DMS53 treated with DMSO at 0.1 percent for 48 hours (cell line): Measurements from ENCODE around the gene PYGB.
"Not testable (repeated sequence)": the region's sequence is repeated elsewhere in the genome, so short reads cannot be mapped to it uniquely, and the experiment has no call there.

ENCODE experiments used
- DNase-seq: peaks from one replicate; lab custom pipeline; 2025; ENCODE audit not compliant: unreplicated experiment; lab: John Stamatoyannopoulos, UW

PYGB gene

DNA sequence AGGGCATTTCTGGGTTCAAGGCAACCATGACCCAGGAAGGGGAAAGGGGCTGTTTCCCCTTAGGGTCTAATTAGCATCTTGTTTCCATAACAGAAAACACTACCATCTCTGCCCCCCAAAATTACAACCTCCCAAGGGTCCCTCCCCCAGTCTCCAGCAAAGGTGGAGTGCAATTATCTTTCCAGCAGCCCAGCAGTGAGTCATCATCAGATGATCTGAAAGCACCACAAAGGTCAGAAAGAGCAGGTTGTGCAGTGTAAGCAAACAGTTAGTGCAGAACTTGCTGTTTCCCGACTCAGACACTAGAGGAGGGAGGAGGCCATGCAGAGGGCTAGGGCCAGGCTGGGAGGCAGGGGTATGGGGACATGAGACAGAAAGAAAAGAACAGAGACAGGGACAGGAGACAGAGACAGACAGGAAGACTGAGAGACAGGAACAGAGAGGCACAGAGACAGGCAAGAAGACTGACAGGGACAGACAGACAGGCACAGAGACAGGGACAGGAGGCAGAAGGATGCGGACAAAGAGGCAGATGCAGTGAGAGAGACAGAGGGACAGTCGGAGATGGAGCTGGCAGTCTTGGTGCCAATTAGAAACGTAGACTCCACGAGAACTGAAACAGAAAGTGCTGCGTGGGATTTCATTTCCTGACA, 62.5 kb downstream of the PYGB start:
- DNase-seq: peak; percentile 93

DNA sequence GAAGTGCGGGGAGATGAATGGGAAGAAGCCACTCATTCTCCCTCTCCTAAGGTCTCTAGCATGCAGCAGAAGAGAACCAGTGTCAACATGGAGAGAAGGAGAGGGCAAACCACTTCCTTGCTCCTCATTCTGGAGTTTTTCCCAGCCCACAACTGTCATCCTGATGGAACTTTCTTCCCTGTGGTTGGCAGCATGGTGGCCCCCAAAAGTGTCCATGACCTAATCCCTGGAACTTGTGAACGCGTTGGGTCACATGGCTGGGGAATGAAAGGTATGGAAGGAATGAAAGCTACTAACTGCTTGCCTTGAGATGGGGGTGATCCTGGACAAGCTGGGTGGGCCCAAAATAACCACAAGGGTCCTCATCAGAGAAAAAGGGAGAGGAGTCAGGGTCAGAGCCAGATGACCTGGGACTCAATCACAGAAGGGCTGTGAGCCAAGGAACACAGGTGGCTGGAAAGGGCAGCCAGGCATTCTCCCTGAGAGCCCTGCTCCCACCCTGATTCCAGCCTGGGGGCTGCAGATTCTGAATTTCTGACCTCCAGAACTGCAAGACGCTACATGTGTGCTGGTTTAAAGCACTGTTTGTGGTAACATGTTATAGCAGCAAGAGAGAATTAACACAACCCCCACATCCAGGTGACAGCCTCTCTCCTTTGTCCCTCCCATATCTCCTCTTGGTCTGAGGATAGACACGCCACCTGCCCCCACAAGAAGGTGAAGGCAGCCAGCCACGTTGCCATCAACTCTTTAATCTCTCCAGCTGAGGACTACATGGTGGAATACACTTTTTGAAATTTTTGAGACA, 63.2 kb downstream of the PYGB start:
- DNase-seq: no peak

DNA sequence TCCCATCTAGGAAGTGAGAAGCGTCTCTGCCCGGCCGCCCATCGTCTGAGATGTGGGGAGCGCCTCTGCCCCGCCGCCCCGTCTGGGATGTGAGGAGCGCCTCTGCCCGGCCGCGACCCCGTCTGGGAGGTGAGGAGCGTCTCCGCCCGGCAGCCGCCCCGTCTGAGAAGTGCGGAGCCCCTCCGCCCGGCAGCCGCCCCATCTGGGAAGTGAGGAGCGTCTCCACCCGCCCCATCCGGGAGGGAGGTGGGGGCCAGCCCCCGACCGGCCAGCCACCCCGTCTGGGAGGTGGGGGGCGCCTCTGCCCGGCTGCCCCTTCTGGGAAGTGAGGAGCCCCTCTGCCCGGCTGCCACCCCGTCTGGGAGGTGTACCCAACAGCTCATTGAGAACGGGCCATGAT, 64.8 kb downstream of the PYGB start:
- not testable (repeated sequence) for DNase-seq

DNA sequence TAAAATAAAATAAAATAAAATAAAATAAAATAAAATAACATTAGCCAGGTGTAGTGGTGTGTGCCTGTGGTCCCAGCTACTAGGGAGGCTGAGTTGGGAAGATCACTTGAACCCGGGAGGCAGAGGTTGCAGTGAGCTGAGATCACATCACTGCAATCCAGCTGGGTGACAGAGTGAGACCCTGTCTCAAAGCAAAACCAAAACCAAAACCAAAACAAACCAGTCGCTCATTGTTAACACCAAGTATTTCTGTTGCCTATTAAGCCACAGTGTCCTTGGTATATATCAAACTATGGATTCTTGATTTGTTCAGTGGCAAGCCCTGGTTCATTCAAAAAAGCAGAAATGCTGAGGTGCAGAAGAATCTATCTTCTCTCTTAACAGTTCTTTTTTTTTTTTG, 65.7 kb downstream of the PYGB start:
- DNase-seq: no peak

DNA sequence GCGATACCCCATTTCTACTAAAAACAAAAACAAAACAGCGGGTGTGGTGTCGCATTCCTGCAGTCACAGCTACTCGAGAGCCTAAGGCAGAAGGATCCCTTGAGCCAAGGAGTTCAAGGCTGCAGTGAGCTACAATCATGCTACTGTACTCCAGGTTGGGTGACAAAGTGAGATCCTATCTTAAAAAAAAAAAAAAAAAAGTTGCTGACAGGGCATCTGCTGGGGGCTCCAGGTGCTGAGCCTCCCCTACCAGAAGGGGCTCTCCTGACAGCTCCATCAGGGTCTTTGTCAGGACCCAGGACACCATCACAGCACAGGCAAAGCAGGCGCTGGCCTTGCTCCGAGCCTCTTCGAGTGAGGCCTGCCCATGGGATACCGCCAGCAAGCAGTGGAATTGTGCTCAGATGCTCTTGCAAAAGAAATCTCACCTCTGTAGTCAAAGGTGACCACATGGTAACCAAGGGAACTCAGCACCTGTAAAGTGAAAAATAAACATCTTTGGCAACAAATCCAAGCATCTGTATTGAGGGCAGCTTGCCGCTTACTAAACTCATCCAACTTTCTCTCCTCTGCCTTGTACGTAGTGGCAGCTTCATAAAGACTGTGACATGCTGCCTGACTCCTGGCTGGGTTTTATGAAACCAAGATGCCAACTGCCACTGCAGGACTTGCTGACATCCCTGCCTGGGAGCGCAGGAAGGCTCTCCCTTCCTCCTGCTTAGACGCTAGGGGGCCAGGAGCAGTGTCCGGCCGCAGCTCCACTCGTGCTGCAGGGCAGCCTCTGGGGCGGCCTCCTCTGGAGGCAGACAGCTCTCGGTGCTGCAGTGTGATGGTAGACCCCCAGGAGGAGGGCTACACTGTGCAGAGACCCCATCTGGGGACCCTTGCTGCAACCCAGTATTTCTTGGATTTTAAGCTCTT, 66.9 kb downstream of the PYGB start:
- no peak for DNase-seq

DNA sequence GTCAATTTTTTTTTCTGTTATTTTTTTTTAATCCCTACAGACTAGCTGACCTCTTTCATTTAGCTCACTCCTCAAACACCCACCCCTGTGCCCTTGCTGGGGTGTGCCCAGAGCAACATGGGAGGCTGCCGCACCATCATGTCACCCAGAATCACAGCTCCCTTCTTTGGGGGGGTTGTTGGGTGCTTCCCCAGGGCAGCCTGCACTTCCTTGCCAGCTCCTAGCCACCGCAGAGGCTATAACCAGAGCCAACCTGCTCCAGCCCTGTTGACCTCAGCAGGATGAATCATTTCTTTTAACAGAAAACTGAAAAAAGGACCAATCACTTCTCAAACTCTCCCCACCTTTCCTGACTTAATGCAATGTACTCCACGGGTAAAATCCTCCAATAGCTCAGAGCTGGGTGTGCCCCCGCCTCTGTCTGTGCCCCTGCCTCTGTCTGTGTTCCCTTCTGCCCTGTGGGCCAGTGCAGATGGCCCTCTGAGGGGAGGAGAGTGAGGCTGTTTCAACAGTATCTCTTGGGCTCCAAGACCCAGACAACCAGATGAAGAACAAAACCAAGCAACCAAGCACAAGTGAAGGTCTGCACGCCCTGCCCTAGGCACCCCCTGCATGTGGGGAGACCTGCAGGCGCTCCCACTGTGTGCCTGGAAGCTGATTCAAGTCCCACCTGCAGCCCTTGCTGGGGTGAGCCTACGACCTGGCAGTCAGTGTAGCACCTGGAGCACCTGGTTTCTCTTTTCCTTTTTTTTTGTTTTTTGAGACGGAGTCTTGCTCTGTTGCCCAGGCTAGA, 67.7 kb downstream of the PYGB start:
- DNase-seq: no peak

DNA sequence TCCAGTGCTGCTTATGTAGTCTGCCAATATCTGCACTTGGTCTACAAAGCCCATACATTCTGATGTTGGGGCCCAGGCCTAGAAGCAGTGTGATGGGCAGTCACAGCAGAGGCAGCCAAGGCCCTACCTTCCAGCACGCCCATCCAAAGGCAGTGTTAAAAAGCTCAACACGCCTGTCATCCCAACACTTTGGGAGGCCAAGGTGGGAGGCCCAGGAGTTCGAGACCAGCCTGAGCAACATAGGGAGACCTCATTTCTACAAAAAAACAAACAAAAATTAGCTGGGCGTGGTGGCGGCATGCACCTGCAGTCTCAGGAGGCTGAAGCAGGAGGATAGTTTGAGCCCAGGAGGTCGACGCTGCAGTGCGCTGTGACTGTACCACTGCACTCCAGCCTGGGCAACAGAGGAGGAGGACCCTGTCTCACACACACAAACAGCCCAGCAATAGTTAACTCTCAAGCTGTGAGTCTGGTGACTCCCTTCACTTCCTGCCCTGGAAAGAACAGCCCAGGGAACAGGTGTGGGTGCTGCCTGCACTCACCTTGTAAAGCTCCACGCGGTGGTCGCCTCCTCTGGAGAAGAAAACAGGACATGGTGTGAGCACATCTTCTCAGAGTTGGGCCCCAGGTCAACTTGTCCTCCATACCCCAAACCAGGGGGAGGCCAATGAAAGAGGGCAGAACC, 68.8 kb downstream of the PYGB start:
- DNase-seq: no peak

DNA sequence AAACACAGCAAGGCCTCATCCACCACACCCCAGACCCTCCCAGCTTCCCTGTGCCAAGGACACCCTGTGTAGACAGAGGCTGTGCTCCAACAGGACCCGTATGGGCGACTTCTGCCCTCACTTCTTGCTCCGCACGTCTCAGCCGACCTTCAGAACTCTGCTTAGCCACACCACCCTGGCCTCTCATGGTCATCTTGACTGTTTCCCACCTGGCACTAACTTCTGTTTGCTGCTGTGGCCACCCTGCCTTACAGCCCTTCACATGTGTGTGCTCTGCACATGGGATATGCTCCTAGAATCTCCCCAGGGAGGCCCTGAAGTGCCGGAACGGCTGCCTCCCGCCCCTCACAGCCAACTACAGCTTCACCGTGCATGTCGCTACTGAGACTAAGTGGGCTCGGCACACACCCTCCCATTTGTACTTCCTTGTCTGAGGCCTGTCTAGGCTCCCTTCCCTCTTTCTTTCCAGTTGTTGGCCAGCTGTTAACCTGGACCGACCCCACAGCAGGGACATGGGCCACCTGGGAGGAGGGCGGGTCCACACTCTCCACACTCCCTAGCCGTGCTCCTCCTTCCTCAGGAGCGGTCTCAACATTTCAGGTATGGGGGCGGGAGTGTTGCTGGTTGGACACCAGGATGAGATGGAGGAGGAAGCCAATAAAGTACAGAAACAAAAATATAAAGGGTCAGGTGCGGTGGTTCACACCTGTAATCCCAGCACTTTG, 69.6 kb downstream of the PYGB start:
- no peak for DNase-seq

DNA sequence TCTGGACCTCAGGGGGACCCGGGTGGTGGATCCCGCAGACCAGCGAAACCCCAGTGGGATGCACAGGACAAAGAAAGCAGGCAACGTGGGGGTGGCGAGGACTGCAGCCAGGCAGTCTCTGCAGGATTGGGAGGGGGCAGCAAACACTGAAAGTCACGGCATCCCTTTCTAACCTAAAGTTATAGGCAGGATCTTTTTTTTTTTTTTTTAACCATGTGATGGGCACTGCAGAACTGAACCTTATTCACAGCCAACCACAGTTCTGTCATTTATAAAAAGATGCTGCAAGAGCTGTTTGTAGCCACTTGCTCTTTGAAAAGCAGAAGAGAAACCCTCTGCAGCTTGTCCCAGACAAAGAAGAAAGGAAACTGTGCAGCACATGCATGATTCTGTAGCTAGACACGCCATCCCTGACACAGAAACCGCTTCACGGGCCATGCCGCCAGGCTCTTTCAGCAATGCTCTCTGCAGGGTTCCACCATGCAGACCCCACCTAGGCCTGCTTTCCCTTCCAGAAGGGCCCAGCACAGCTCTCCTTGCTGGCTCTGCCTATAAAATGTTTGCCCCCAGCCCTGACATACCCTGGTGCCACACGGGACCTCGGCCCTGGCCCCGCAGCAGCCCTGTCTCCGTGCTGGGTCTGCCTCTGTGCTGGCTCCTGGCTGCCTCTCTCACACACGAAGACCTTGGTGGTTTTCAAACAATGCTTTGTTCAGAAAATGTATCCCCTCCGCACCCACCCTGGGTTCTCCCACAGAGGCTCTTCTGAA, 70.8 kb downstream of the PYGB start:
- no peak for DNase-seq

DNA sequence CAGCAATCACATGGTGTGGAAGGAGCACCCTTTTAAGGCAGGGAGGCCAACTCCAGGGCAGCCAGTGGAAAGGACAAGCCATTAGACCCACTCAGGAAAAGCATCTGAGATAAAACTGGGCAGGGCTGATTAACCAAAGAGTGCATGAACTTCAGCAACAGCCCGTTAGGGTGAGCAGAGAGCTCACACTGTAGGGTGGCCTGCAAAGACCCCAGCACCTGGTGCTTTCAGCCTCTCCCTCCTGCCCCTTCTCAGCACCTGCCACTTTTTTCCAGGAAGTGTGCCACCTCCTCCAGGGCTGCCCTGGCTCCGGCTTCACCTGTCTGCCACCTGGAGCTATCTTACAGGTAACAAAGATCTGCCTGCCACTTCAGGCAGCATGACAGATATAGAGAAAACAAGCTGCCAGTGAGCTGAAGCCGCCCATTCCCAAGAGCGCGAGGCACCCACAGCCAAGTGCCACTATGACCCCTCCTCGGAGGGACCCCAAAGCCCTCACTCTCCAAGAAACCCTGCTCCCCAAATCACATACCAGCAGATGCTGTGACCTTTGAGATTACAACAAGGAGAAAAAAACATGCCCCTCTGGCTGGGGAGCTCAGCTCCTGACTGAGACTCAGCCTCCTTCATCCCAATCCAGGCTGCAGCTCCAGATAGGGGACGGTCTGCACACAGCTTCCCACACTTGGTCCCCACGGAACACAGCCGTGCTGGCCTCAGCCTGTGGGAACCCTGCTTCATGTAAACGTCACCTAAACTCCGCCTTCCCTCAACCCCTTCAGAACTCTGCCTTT, 71.6 kb downstream of the PYGB start:
- peak; percentile 21 for DNase-seq

DNA sequence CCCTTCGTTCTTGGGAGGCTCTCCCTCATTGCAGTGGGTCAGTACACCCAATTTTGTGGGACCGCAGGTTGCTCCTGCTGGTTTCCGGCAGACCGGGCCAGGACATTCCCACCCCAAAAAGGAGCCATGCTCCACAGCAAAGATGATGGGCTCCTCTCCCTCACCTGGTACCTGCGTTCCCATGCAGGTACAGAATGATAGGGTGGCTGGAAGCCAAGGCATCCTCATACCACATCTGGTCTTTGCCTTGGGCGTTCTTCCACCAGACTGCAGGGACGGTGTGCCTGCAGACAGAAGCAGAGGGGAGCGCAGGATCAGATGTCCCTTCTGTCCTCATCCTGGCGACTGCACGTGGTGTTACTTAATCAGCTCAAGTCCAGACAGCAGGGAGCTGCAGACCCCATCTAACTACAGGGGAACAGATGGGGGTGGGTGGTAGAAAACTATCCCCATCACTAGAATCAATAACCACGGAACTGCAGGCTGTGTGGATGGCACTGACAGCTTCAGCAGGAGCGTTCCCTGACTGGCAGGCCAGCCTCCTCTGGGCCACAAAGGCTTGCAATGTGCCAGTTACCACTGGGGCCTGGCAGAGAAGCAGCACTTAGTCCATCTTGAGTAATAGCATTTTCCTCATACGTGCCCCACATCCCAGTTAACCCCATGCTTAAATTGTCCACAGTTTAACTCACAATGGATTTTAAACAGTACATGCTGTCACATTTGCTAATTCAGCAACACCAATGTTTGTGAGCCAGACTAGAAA, 72.3 kb downstream of the PYGB start:
- DNase-seq: no peak

DNA sequence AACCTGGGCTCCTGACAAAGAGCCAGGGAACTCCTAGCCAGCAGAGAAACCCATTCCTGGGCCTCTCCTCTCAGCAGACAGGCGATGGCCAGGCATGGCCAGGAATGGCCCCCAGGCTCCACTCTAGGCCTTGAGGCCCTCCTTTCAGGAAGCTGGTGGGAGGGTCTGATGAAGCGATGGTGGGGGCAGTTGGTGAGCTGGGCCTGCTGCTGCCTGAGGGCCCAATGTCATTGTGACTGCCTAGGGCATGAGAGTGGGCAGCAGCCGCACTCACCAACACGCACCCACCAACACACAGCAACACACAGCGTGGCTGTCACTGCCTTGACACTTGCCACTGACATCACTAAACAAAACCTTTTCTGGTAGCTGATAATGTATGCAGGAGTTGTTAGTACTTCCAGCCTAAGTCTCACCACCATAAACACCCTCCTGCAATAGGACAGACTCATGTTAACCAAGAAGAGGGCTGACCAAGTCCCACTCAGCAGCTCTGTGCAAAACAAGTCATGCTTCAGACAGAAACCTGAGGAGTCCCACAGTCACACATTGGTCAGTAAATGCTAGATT, 73.5 kb downstream of the PYGB start:
- DNase-seq: no peak

DNA sequence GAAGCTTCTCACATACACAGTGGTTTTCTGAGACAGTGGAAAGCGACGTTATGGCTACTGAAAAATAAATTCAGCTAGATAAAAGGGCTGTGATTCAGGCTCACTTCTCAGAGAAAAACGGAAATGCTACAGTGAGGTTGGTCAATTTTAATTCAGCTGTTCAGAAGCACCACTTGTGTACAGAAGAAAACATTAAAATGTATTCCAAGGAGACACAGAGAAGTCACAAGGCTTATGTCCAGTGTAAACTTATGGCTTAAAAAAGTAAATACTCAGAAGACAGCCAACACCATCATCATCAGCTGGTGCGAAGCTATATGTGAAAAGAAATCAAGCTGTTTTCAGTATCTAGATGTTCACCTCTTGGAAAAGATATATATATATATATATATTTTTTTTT, 74.1 kb downstream of the PYGB start:
- no peak for DNase-seq

DNA sequence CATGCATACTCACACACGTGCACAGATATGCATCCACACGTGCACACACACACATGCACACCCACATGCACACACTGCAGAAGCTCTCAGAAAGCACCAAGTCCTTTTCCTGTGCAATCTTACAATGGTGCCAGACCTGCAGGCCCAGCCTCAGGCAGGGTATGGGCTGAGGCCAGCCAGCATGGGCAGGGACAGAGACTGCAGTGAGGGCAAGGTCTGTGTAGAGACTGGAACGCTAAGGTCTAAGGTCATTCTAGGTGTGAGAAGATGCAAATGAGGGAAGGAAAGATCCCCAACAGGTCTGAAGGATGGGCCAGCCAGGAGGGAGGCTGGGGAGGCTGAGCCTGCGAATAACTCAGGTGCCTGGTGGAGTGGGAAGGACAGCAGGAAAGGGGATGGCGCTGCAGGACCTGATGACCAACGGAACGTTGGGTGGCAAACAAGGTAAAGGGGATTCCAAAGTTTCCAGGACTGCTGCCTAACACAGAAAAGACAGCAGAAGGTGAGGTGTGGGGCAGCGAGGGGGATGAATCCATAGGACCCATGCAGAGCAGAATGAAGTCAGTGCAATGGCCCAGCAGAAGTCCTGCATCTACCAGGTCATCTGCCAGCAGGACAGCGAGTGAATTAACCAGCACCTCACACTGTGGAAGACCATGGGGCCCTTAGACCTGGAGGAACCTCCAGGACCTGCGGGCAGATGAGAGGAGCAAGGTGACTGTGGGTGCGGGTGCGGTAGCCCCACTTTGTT, 75.8 kb downstream of the PYGB start:
- DNase-seq: no peak

DNA sequence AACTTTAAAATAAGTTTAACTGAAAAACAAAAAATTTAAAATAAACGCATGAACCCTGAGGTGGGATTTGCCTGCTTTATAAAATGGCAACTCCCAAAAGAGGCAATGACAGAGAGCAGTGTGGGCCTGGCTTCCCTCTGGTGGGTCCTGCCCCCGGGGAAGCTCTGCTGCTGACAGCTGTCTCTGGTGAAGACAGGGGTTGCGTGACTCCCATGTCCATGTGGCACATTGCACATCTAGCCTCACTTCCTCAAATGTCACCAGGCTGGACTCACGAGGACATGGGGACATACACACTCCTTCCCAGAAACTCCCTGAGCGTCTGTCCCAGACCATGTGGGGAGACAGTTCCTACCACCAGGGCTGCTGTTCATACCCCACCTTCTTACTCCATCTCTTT, 76.5 kb downstream of the PYGB start:
- DNase-seq: no peak

DNA sequence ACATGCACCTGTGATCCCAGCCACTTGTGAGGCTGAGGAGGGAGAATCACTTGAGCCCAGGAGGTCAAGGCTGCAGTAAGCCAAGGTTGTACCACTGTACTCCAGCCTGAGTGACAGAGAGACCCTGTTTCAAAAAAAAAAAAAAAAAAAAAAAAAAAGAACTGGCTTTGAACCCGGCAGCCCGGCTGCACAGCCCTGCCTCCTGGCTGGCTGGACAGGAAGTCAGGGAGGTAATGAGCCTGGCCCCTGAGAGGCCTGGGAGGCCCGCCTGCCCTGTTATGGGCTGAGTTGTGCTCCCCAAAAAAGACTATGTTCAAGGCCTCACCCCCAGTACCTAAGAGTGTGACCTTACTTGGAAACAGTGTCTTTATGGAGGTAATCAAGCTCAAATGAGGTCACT, 77.2 kb downstream of the PYGB start:
- DNase-seq: no peak
